ENCODE data around the gene PLA2G2D. TPM values are rescaled to one million over a fixed set of nuclear protein-coding genes. Genes with fewer than 3 reads are reported as not detected.

The PLA2G2D gene
- total and polyA plus RNA-seq, 2 donors (not counting 1 experiment from before 2014, with no cell fraction given): not detected

GRCh38 chr1:20107796-20108195 is 11.5 kb downstream of the PLA2G2D start:
- H3K4me3 ChIP-seq (replicated peaks in 1 of 4; ENCODE audit: control extremely low read depth in 1 of 4, insufficient read depth in 1 of 4, low read depth in 3 of 4, low read length in 4 of 4): no peak overlapping the region
- H2AFZ ChIP-seq (ENCODE audit: low read length): no peak overlapping the region
- H3K9me3 ChIP-seq (ENCODE audit: control insufficient read depth, insufficient read depth, low read depth, low read length): no peaks in the 10 kb centered on the region
- TF ChIP-seq CTCF (conservative IDR thresholded peaks at IDR 0.05 in 1 of 2, IDR thresholded peaks at IDR 0.05 in 1 of 2; ENCODE audit: low read depth in 1 of 2, low read length in 2 of 2) (no peak), EZH2 (IDR thresholded peaks at IDR 0.05; ENCODE audit: low read length, missing control alignments) (no peak)
- H4K20me1 ChIP-seq (ENCODE audit: control insufficient read depth, extremely low read depth, insufficient read depth, low read length): no peaks in the 10 kb centered on the region
- no peaks in the 10 kb centered on the region for H3K4me1 ChIP-seq (ENCODE audit: control insufficient read depth, extremely low read depth, insufficient read depth, low read length)
- H3K4me2 ChIP-seq (ENCODE audit: extremely low read depth, insufficient read depth, low read length): no peak overlapping the region
- H3K79me2 ChIP-seq (ENCODE audit: control insufficient read depth, insufficient read depth, low read length): no peaks in the 10 kb centered on the region
- H3K9ac ChIP-seq (ENCODE audit: insufficient read depth, low read length): no peak overlapping the region
- H3K27me3 ChIP-seq (ENCODE audit: control insufficient read depth, insufficient read depth, low read length): no peaks in the 10 kb centered on the region
- no peaks in the 10 kb centered on the region for H3K36me3 ChIP-seq (ENCODE audit: control insufficient read depth, insufficient read depth, low read length)
- no peak overlapping the region for H3K27ac ChIP-seq (ENCODE audit: insufficient read depth, low read length)
- DNase-seq (ENCODE audit: low read depth in 2 of 2): peak in 1 of 2 donors; percentile 20

DNA sequence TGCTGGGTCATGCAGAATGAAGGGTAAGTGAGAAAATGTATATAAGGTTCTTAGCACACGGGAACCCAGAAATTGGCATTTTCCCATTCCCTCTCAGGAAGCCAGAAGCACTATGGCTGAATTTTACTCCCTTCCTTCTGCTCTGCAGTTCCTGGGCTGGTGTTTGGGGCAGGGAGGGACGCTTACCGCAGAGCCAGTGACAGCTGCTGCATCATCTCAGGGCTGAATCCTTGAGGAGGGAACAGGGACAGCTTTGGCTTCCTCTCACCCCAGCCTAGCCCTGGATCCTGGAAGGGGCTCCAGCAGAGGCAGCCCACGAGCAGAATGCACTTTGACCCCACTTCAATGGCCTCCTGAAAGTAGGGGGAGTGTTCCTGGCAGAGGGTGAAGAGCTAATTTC is 12.0 kb downstream of the PLA2G2D start:
- TF ChIP-seq EZH2 (IDR thresholded peaks at IDR 0.05; ENCODE audit: low read length, missing control alignments): no peak
- no peak for TF ChIP-seq CTCF (conservative IDR thresholded peaks at IDR 0.05 in 1 of 2, IDR thresholded peaks at IDR 0.05 in 1 of 2; ENCODE audit: low read depth in 1 of 2, low read length in 2 of 2)
- H3K9ac ChIP-seq (ENCODE audit: insufficient read depth, low read length): no peak overlapping the region
- H4K20me1 ChIP-seq (ENCODE audit: control insufficient read depth, extremely low read depth, insufficient read depth, low read length): no peaks in the 10 kb centered on the region
- no peak overlapping the region for H3K4me3 ChIP-seq (replicated peaks in 1 of 4; ENCODE audit: control extremely low read depth in 1 of 4, insufficient read depth in 1 of 4, low read depth in 3 of 4, low read length in 4 of 4)
- no peaks in the 10 kb centered on the region for H3K4me1 ChIP-seq (ENCODE audit: control insufficient read depth, extremely low read depth, insufficient read depth, low read length)
- no peaks in the 10 kb centered on the region for H3K79me2 ChIP-seq (ENCODE audit: control insufficient read depth, insufficient read depth, low read length)
- no peak overlapping the region for H2AFZ ChIP-seq (ENCODE audit: low read length)
- H3K36me3 ChIP-seq (ENCODE audit: control insufficient read depth, insufficient read depth, low read length): no peaks in the 10 kb centered on the region
- no peaks in the 10 kb centered on the region for H3K9me3 ChIP-seq (ENCODE audit: control insufficient read depth, insufficient read depth, low read depth, low read length)
- no peak for DNase-seq (ENCODE audit: low read depth in 2 of 2)
- no peak overlapping the region for H3K27ac ChIP-seq (ENCODE audit: insufficient read depth, low read length)
- no peak overlapping the region for H3K4me2 ChIP-seq (ENCODE audit: extremely low read depth, insufficient read depth, low read length)
- no peaks in the 10 kb centered on the region for H3K27me3 ChIP-seq (ENCODE audit: control insufficient read depth, insufficient read depth, low read length)

DNA sequence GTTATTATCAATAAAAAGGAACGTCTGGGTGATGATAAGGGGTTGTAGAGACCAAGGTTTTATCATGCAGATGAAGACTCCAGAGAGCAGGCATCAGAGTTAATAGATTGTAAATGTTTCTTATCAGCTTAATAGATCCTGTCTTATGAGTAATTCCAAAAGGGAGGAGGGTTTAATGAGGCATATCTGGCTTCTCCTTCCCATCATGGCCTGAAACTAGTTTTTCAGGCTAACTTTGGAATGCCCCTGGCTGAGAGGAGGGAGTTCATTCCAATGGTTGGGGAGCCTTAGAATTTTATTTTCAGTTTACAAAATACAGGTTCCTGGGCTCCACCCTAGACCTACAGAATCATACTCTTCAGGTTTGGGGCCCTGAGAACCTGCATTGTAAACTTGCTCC is 13.5 kb downstream of the PLA2G2D start:
- Histone ChIP-seq H3K4me2 (ENCODE audit: extremely low read depth, insufficient read depth, low read length) (no peak overlapping the region), H3K79me2 (ENCODE audit: control insufficient read depth, insufficient read depth, low read length) (no peaks in the 10 kb centered on the region), H3K27me3 (ENCODE audit: control insufficient read depth, insufficient read depth, low read length) (no peaks in the 10 kb centered on the region), H3K36me3 (ENCODE audit: control insufficient read depth, insufficient read depth, low read length) (no peaks in the 10 kb centered on the region), H3K9ac (ENCODE audit: insufficient read depth, low read length) (no peak overlapping the region), H4K20me1 (ENCODE audit: control insufficient read depth, extremely low read depth, insufficient read depth, low read length) (no peaks in the 10 kb centered on the region), H3K9me3 (ENCODE audit: control insufficient read depth, insufficient read depth, low read depth, low read length) (no peaks in the 10 kb centered on the region), H3K4me3 (replicated peaks in 1 of 4; ENCODE audit: control extremely low read depth in 1 of 4, insufficient read depth in 1 of 4, low read depth in 3 of 4, low read length in 4 of 4) (no peak overlapping the region), H3K27ac (ENCODE audit: insufficient read depth, low read length) (no peak overlapping the region), H2AFZ (ENCODE audit: low read length) (no peak overlapping the region), H3K4me1 (ENCODE audit: control insufficient read depth, extremely low read depth, insufficient read depth, low read length) (no peaks in the 10 kb centered on the region)
- peak in 1 of 2 donors; percentile 62 for DNase-seq (ENCODE audit: low read depth in 2 of 2)
- no peak for TF ChIP-seq EZH2 (IDR thresholded peaks at IDR 0.05; ENCODE audit: low read length, missing control alignments)
- no peak for TF ChIP-seq CTCF (conservative IDR thresholded peaks at IDR 0.05 in 1 of 2, IDR thresholded peaks at IDR 0.05 in 1 of 2; ENCODE audit: low read depth in 1 of 2, low read length in 2 of 2)
